GM12874 (cell line): ENCODE measurements around the gene ANKRD11.

Experiments used
- TF ChIP-seq, protein P1 (sequence below): IDR thresholded peaks from 2 replicates; pipeline ENCODE4 v1.5.1; 2011; ENCODE audit warnings: low read depth, mild to moderate bottlenecking, control low read depth, low read length, moderate library complexity; ENCODE audit not compliant: insufficient read depth

The ANKRD11 gene

DNA sequence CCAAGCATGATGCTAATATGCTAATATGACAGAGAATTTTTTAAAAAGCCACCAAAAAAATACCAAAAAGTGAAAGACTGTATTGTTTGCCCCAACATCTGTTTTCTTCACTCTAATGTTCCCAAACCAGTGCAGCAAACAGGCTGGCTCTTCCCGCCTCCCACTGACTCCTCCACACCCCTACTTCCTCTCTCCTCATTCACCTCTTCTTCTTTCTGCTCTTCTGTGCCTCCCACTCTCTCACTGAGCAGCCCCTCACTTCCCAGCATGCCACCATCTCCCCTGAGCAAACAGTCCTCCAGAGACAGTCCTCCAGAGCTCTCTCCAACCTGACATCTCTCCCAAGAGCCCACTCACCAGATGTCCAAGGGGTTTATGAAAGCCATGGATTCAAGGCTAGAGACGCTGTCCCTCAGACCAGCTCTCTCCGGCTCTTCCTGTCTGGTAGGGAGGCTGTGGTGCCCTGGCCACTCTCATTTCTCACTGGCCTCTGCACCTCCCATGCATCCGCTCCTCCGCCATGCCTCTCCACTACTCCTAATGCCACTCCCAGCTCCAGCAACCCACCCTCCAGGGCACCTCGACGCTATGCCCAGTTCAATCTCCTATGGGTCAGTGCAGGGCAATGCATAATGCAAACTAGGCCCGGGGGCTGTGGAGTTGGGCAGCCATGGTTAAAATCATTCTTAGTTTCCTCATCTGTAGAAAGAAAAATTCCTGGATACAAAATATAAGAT lies 52.9 kb downstream of the ANKRD11 start:
- TF ChIP-seq, protein P1, sequence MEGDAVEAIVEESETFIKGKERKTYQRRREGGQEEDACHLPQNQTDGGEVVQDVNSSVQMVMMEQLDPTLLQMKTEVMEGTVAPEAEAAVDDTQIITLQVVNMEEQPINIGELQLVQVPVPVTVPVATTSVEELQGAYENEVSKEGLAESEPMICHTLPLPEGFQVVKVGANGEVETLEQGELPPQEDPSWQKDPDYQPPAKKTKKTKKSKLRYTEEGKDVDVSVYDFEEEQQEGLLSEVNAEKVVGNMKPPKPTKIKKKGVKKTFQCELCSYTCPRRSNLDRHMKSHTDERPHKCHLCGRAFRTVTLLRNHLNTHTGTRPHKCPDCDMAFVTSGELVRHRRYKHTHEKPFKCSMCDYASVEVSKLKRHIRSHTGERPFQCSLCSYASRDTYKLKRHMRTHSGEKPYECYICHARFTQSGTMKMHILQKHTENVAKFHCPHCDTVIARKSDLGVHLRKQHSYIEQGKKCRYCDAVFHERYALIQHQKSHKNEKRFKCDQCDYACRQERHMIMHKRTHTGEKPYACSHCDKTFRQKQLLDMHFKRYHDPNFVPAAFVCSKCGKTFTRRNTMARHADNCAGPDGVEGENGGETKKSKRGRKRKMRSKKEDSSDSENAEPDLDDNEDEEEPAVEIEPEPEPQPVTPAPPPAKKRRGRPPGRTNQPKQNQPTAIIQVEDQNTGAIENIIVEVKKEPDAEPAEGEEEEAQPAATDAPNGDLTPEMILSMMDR: no peak

DNA sequence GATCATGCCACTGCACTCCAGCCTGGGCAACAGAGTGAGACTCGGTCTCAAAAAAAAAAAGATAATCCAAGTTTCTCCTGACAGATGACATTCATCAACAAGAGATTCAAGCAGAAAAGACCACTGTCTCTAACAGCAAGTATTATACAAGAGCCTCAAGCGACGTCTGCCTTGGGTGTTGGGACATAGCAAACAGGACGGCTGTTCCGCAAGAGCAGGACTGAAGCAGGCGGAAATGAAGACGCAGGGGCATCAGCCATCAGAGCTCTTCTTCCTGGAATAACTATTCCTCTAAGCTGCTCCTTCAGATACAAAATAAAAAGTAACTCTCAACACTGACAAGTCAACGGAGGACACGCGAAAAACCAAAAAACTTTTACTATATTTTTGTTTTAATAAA lies 54.0 kb downstream of the ANKRD11 start:
- TF ChIP-seq, protein P1: no peak

DNA sequence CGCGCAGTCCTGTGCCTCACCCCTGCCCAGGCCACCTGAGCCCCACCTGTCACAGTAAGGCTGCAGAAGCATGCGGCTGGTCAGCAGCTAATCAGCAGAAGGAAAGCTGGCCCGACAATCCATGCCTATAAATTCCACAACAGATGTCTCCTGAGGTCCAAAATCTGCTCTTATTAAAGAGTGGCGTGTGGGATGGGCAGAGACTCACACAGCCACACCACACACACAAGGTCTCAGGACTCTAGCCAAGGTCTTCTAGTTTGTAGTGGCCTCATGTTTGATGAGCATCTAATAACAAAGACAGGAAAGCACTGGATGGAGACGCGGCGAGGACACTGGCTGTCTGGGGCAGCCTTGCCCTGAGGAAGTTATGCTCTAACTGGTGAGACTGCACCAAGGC lies 55.9 kb downstream of the ANKRD11 start:
- TF ChIP-seq, protein P1: no peak

DNA sequence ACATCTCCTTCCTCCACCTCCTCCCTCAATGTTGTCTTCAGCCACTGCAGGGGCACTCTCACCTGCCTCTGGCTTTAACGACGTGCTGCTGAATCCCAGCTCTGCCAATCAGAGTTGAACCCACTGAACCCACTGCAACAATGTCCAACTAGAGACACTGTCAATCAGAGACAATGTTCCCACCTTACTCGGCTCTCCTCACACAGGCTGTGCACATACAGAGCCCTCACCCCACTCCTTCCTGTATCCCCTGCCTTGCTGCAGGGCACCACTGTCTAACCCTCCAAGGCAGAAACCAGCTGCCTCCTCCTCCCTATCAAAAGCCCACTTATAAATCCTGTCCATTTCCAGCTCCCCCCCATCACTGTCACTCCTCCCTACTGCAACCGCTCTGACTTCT lies 58.7 kb downstream of the ANKRD11 start:
- TF ChIP-seq, protein P1: no peak

DNA sequence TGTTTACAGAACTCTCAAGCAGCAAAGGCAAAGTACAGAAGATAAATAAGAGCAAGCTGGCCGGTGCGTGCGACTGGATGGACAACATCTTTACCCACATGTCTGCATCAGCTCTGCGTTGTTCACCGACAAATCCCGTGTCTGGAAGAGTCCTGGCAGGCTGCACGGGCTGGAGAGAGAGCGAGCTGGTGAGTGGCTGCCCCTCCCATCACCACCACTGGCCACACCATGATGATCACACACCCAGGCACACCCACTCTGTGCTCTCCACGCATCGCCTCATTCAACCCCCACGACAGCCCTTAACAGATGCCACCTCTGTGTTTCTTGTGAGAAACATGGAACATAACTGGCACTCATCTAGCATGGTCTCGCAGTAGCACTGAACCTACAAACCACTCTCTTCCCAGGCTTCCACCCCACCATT lies 59.2 kb downstream of the ANKRD11 start:
- TF ChIP-seq, protein P1: no peak

DNA sequence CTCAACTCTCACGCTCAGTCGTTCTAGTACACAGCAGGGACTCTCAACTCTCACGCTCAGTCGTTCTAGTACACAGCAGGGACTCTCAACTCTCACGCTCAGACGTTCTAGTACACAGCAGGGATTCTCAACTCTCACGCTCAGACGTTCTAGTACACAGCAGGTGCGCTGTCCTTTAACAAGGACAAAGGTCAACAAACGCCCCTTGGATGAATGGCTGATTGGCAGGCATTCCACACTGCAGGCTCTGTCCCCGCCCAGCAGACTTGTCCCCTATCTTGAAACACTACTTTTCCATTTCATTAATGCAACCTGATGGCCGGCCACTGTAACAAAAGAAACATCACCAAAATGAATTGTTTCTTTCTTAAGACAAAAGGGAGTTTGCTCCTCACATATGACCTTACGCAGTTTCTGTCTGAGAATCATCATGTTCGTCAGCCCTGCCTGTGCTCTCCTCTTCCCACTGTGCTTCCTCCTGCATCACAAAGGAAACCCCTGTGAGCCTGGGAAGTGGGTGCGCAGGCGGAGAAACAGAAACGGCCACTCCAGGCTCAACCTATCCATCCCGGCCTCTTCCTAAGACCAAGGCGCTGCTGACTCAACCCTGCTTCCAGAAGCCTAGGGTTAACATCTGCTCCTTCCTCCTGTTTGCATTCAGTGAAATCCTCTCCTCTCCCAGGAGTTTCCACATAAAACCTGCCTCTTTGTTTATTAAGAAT lies 59.8 kb downstream of the ANKRD11 start:
- TF ChIP-seq, protein P1: no peak

DNA sequence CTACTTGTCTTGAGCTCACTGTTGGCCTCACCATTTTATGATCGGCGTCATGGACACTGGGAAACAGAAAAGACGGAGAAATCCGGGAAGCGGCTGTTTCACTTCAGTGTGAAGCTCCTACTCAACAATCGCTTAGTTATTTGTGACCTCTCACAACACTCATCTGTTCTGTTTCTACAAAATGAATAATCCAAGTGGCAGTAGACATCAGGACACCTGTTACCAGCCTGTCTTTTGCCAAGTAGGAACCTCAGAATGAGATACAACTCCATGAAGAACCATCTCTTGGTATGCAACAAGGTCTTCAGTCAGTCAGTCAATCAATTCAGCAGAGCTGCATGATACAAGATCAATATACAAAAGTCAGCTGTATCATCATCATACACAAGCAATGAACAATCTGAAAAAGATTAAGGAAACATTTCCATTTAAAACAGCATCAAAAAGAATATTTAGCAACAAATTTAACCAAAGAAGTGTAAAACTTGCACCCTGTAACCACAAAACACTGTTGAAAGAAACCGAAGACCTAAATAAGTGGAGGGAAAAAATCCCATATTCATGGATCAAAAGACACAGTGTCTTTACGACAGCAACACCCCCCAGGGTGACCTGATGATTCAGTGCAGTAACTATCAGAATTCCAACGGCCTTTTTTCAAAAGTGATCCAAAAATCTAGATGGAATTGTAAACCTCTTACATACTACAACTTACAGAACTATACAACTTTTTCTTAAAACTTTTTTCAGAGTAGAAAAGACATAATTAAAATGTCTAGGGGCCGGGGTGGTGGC lies 63.4 kb downstream of the ANKRD11 start:
- TF ChIP-seq, protein P1: no peak
